HG03565 (cell line): ENCODE measurements around the gene USP48.

ENCODE experiments used
- ATAC-seq: cut with Tn5 transposase; IDR thresholded peaks from one replicate; pipeline ENCODE4 v1.9.1; 2021; ENCODE audit warnings: mild to moderate bottlenecking, moderate library complexity; ENCODE audit not compliant: unreplicated experiment

USP48 gene

DNA sequence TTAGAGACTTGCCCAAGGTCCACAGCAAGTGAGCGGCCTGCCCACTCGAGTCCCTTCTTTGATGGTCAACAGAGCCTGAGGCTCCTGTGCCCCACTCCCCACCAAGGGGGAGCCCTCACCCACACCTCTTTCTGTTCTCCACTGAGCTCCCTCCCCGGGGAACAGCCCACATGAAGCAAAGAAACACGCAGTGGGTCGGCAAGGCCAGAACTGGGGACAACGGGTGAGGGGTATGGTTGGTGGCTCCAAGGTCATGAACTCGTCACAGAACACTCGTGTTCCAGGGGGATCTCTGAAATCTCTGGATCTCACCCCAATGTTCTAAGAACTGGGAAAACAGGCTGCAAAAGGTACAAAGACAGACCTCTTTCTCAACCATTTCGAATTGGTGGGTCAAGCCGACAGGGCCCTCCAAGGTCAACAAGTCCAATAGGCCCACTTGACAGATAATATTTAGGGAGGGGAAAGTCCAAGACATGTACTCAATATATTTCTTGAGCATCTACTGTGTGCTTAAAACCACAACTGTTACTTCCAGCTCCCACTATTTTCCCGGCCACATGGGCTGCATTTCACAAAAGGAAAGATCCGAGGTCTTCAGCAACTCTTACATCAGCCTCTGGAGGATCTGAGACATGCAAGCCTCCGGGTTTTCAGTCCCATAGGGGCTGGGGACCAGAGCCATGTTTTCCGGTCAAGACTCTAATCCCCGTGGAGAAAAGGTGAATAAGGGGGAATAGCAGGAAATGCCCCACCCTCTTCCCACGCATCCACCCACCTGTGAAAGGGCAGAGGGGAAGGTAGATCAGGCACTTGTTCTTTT is 112.7 kb downstream of the USP48 start:
- ATAC-seq: no peak

DNA sequence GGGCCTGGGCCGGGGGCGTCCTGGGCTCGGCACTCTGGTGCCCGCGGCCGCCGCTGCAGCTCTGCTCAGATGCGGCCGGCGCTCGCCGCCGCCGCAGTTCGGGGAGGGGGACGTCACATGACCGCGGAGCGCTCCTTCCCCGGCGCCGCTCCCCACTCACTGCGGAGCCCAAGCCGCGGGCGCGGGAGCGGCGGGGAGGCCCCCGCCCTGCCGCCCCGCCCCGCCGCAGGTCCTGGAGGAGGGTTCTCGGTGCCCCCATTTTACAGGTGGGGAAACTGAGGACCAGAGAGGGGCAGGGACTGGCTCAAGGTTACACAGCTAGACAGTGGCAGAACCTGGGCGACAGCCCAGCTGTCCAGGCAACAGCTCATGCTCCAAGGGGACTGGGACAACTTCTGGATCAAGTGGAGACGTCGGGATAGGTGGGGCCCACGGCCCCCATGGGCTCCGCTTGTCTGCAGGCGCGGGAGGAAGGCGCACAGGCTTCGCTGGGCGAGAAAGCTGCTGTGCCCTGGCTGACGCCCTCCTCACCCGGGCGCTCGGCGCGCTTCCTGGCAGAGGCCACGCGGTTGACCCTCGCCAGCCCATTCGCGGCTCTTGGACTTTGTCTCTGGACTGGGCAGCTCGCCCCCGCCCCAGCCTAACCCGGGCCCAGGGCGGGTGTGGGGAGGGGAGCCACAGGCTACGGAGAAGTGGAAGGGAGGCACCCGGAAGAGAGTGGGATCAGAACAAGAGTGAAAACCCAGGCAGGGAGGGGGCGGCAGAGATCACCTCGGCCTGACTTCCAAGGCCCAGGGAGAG is 113.5 kb downstream of the USP48 start, which contains the start of gene RAP1GAP:
Gene RAP1GAP, minus strand, starts transcription at position 100 of the 801 bp plus-strand sequence. CDS start 49,325 bp downstream, outside the sequence.
- no peak for ATAC-seq

- no peak for ATAC-seq
Measured at GRCh38 chr1:21668951-21669257, 114.0 kb downstream of the USP48 start.

DNA sequence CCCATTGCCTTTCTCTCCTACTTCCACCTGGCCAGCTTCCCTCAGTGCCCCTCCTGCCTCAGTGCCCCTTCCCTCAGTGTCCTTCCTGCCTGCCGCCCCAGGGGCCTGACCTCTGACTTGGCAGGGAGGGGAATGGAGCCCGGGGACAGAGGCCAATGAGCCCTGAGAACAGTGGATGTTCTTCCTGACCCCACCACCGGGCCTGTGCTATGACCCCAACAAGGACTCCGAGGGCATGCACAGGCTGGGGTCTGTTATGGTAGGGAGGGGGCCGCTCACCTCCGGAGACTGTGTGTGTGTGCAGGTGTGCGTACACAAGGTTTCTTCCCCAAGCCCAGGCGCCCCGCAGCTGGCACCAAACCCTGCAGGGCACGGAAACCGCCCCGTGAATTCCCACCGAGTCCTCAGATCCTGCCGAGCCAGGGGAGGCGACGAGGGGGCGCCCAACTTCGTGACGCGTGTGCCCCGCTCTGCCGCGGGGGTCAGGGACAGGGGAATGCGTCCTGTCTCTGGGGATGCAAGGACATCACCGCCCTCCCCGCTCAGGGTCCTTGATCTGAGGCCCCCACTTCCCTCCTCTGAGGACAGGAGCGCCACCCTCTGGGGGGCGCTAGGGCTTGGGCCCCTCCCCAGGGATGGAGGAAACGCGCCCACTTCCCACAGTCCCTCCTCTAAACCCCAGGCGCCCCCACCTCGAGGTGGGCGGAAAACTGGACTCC is 114.6 kb downstream of the USP48 start:
- no peak for ATAC-seq

GRCh38 chr1:21667348-21668231 is 115.4 kb downstream of the USP48 start:
- no peak for ATAC-seq

DNA sequence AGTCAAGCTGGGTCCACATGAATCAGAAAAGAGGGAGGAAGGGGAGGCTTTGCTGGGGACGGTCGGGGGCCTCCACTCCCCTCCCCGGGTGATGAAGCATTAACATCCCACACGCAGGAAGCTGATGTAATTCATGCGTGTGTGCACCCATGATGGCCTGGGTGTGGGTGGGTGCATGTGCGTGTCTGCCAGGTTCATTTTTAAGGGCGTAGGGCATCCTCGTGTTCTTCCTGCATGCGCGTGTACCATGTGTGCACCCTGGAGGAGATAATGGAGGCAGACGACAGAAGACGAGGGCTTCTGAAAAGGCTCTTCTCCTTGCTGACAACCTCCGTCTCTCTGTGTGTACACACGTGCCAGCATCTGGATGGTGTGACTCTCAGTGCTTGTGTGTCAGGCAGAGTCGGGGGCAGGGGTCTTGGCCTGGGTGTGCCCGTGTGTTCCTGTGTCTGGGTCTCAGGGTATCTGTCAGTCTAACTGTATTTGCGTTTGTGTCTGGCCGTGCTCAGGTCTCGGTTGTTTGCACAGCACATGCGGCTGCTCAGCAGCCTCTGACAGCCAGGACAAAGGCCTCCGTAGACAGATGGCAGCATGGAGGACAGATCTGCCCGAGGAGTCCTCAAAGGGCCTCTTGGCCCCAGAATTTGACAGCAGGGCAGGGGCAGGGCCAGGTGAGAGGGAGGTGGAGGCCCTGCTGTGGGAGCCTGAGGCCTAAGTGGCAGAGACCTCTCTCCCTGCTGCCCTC is 116.2 kb downstream of the USP48 start:
- no peak for ATAC-seq

- no peak for ATAC-seq
Measured at GRCh38 chr1:21665711-21666575, 117.0 kb downstream of the USP48 start.

GRCh38 chr1:21664806-21665588 is 118.0 kb downstream of the USP48 start:
- ATAC-seq: no peak

DNA sequence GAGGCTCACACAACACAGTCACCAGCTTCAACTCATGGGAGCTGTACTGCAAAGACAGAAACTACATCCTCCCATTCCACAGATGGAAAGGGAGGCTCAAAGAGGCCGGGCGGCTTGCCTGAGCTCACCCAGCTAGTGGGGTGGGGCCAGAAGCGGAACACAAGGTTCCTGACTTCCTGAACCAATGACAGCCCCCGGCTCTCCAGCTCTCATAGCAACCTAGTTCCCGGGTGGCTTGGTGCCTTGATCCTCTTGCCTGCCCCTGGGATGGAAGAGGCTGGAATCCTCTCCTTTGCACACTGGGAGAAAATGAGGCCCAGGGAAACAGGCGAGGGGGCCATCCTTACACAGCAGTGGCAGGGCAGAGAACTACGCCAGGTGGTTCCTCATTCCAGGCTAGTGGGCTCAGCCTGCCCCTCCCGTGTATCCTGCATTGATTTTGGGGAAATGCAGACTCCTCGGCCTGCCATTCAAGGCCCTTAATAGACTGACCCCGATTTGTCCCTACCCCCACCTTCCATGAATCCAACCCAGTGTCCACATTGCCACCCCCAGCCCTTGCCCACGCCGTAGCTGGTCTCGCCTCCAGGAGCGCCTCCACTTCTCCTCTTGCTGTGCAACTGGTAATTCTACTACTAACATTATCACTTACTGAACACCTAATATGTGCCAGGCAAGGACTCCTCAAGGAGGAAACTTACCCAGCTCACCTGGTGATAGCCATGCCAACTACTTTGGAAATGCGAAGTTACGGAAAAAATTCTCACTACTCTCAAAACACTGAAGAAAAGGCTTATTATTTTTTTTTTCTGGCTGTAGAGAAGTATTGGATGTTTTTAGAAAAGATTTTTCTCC is 118.8 kb downstream of the USP48 start:
- no peak for ATAC-seq

DNA sequence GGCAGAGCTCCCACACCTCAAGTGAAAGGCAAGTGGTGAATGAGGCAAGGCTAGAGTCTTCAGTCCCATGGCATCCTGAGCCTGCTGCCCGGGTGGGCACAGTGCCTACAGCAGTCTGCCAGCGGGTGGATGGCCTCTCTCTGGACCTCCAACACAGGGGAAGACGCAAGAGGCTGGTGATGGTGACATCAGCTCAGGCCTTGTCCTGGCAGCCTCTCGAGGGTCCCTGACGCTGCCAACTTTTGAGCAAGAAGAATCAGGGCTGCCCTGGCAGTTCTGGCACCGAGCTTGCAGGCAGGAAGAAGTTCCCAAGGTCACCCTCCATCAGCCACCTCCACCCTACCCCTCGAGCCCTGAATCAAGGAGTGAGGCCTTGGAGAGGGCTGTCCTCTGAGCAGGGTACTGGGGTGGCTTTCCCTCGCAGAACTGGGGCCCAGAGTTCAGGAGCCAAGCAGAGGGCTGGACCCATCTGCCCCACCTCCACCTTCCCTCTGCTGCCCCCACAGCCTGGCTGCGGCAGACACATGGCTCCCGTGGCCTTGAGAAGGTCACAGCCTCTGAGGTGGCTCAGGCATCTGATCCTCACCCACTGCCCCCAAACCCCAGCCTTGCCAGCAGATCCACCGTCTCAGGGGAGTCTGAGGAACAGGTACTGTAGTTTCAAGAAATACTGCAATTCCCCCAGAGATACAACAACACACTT is 119.5 kb downstream of the USP48 start:
- no peak for ATAC-seq

DNA sequence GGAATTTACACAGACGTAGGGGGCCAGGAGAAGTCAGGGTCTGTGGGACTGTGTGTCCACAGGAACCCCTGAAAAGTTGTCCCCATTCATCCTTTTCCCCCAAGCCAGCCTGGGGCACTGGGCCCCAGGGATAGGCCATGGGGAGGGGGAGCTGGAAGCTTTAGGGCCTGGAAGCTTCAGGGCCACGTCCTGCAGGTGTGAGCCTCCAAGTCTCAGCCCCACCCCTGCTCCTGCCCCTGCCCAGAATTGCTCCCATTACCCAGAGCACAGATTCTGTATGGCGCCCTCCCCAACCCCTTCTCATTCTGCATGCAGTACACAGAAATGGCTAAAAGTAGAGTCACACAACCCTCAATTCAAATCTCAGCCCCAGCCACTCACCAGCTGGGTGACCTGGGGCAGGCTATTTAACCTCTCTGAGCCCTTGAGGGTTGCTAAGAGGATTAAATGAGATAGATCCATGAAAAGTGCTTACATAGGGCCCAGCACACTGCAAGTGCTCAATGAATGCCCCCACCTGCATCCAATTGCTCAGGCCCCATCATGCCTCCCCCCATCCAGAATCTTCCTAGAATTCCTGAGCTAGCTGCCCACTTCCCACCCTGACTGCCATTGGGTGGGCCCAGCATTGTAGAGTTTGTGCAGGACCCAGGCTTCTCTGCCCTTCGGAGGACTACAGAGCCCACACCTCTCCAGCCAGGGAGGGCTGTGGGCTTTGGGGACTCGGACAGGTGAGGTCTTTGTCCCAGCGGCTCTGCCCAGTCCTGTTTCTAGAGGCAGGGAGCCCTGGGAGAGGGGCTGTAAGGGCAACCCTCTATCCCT is 120.3 kb downstream of the USP48 start:
- ATAC-seq: no peak

DNA sequence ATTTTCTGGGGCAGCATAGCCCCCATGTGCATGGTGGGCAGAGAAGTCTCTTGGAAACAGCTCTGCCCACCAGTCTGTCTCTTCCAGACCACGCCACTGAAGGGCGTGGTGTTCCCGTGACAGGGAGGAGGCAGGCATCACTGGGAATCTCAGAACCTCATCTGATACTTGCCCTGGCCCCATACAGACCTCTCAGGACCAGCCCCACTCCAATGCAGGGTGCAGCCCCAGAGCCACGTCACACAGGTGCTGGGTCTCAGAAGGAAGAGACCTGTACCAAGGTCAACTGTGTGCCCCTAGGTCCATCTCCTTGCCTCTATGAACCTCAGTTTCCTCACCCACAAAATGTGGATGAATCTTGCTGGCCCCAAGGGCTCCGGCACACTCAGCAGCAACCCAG is 121.1 kb downstream of the USP48 start:
- no peak for ATAC-seq

DNA sequence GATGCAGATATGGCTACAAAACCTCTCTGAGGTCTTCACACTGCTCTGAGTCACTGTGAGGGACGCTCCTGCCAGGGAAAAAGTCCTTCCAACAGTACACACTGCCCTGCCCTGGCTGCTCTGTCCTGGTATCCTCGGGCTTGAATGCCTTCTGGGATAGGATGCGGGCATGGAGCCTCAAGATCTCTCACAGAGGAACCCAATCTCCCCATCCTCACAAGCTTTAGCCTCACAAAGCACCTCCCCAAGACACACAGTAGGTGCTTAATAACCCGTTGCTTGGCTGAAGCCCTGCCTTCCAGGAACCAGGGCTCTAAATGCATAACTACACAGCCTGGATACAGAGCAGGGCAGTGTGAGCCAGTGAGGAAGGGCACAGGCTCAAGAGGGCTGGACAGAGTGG is 123.0 kb downstream of the USP48 start:
- ATAC-seq: no peak

DNA sequence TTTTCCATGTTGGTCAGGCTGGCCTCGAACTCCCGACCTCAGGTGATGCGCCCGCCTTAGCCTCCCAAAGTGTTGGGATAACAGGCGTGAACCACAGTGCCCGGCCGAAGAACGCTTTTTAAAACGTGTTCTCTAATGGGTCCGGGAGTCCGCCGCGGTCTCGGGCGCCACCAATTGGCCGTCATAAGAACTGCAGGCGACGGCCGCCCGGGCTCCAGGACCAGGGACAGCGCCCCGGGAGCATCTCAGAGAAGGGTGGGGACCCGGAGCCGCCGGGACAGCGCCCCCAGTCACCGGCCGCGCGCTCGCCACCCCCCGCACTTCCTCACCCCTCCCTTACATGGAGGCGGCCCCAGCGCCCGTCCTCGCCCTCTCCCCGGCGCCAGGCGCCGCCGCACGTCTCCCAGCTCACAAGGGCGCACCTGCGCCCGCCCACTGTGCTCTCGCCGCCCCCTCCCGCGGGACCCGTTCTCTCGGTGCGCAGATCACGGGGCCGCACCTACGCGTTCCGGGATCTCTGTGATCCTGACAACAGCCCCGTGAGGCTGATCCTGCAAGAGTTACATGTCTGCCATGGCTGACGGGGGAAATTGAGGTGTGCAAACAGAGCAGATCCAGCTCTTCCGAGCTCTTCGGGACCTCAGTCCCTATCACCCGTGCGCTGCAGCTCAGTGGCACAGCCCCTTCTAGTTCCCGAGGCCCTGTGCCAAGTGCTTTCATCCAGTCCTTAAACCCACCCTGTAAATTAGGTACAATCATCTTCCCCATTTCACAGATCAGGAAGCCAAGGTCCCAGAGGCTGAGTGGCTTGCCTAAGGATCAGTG is 123.6 kb downstream of the USP48 start:
- no peak for ATAC-seq
